DOHH2 (cell line): ENCODE measurements around the gene RGS7.

ENCODE experiments used
- H3F3A ChIP-seq: fragments of 200-600 bp; sonication (generic), shearing (Covaris generic); 2 replicates; pipeline ENCODE4 v1.6.0; 2016; ENCODE audit warnings: antibody characterized with exemption, mild to moderate bottlenecking; ENCODE audit not compliant: control insufficient read depth, insufficient read depth
- H3K27ac ChIP-seq: fragments of 200-600 bp; sonication (generic); 2 replicates; pipeline ENCODE4 v1.5.1; 2014; ENCODE audit warnings: low read depth, mild to moderate bottlenecking, low read length, moderate library complexity
- H3K27me3 ChIP-seq: fragments of 200-600 bp; sonication (generic); 2 replicates; pipeline ENCODE4 v1.6.1; 2014; ENCODE audit warnings: mild to moderate bottlenecking, low read length, mixed read lengths; ENCODE audit not compliant: control insufficient read depth
- H3K36me3 ChIP-seq: fragments of 200-600 bp; sonication (generic); 2 replicates; pipeline ENCODE4 v1.6.1; 2014; ENCODE audit warnings: mild to moderate bottlenecking, low read length, moderate library complexity, mixed read lengths; ENCODE audit not compliant: control insufficient read depth
- H3K4me1 ChIP-seq: fragments of 200-600 bp; sonication (generic); 2 replicates; pipeline ENCODE4 v1.6.1; 2014; ENCODE audit warnings: mild to moderate bottlenecking, low read length, mixed read lengths; ENCODE audit not compliant: control insufficient read depth
- H3K4me2 ChIP-seq: fragments of 200-600 bp; sonication (generic); 2 replicates; pipeline ENCODE4 v1.6.0; 2014; ENCODE audit warnings: mild to moderate bottlenecking, low read length, moderate library complexity
- H3K4me3 ChIP-seq: fragments of 200-600 bp; sonication (generic); 2 replicates; pipeline ENCODE4 v1.5.1; 2014; ENCODE audit warnings: mild to moderate bottlenecking, low read length, mixed read lengths
- H3K79me2 ChIP-seq: fragments of 200-600 bp; sonication (generic); 2 replicates; pipeline ENCODE4 v1.6.1; 2014; ENCODE audit warnings: mild to moderate bottlenecking, low read length, mixed read lengths; ENCODE audit not compliant: control insufficient read depth
- H3K9me2 ChIP-seq: fragments of 200-600 bp; sonication (generic); replicated peaks from 2 replicates; pipeline ENCODE4 v1.6.1; 2014; ENCODE audit warnings: mild to moderate bottlenecking, low read length, mixed read lengths; ENCODE audit not compliant: control insufficient read depth
- H3K9me3 ChIP-seq: fragments of 200-600 bp; sonication (generic); 2 replicates; pipeline ENCODE4 v1.6.1; 2014; ENCODE audit warnings: antibody characterized with exemption, low read length, mixed read lengths; ENCODE audit not compliant: control insufficient read depth, insufficient read depth
- H4K20me1 ChIP-seq: fragments of 200-600 bp; sonication (generic); 2 replicates; pipeline ENCODE4 v1.6.0; 2014; ENCODE audit warnings: low read depth, mild to moderate bottlenecking, antibody characterized with exemption, low read length, moderate library complexity; ENCODE audit not compliant: control insufficient read depth, insufficient read depth
- EZH2phosphoT487 ChIP-seq: fragments of 200-600 bp; sonication (generic); IDR thresholded peaks from 2 replicates; pipeline ENCODE4 v1.6.1; 2017; ENCODE audit warnings: borderline replicate concordance, mild to moderate bottlenecking, antibody characterized with exemption, low read length, moderate library complexity, mixed read lengths
- TF ChIP-seq, protein P1 (sequence below): fragments of 200-600 bp; sonication (generic); IDR thresholded peaks from one replicate; pipeline ENCODE4 v1.5.1; 2014; ENCODE audit warnings: antibody characterized with exemption, mild to moderate bottlenecking, low read depth, low read length; ENCODE audit not compliant: poor library complexity, severe bottlenecking

The RGS7 gene

DNA sequence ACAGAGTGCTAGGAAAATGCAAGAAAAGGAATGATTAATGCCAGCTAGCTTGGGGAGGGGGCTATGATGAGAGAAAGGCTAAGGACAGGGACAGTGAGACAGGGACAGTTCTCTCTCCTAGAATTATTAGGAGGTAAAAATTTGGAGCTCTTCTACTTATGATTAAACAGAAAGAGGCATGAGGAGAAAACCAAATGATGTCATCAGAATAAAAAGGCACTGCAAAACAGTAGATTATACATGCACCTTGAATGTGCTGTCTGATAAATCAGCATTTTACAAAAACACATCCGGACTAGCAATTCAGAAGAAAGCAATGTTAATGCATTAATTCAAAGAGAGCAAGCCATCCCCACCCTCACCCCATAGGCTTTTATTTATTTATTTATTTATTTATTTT is 277.5 kb downstream of the RGS7 start:
- Histone ChIP-seq H3K4me2 (no peak overlapping the region), H3K36me3 (no peaks in the 10 kb centered on the region), H3K9me3 (no peaks in the 10 kb centered on the region), H3K79me2 (no peaks in the 10 kb centered on the region), H3K4me3 (no peak overlapping the region), H3F3A (no peaks in the 10 kb centered on the region), H3K4me1 (no peaks in the 10 kb centered on the region), H3K27ac (no peak overlapping the region), H3K27me3 (no peaks in the 10 kb centered on the region), H4K20me1 (no peaks in the 10 kb centered on the region), H3K9me2 (no peaks in the 10 kb centered on the region)
- no peak for TF ChIP-seq EZH2phosphoT487
- TF ChIP-seq, protein P1, sequence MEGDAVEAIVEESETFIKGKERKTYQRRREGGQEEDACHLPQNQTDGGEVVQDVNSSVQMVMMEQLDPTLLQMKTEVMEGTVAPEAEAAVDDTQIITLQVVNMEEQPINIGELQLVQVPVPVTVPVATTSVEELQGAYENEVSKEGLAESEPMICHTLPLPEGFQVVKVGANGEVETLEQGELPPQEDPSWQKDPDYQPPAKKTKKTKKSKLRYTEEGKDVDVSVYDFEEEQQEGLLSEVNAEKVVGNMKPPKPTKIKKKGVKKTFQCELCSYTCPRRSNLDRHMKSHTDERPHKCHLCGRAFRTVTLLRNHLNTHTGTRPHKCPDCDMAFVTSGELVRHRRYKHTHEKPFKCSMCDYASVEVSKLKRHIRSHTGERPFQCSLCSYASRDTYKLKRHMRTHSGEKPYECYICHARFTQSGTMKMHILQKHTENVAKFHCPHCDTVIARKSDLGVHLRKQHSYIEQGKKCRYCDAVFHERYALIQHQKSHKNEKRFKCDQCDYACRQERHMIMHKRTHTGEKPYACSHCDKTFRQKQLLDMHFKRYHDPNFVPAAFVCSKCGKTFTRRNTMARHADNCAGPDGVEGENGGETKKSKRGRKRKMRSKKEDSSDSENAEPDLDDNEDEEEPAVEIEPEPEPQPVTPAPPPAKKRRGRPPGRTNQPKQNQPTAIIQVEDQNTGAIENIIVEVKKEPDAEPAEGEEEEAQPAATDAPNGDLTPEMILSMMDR: no peak

DNA sequence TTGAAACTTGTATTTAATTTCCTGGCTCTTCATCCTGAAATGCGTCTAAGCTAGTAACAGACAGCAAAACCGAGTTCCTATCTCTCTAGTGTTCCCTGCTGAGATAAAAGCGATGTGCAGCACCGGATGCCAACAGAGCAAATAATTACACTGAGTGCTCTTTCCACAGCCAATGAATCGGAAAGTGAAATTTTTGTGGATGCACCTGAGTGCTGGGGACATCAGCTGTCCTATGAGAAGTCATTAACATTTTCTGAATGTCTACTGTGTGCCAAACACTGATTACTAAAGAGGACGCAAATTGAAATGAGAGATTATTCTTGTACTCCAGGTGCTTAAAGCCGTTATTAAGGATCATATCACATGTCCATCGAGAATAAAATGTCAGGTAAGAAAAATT is 278.0 kb downstream of the RGS7 start:
- no peak for TF ChIP-seq EZH2phosphoT487
- TF ChIP-seq, protein P1: no peak
- Histone ChIP-seq H3K79me2 (no peaks in the 10 kb centered on the region), H3K4me2 (no peak overlapping the region), H3K9me3 (no peaks in the 10 kb centered on the region), H3K9me2 (no peaks in the 10 kb centered on the region), H4K20me1 (no peaks in the 10 kb centered on the region), H3K27ac (no peak overlapping the region), H3K36me3 (no peaks in the 10 kb centered on the region), H3K27me3 (no peaks in the 10 kb centered on the region), H3K4me3 (no peak overlapping the region), H3F3A (no peaks in the 10 kb centered on the region), H3K4me1 (no peaks in the 10 kb centered on the region)

DNA sequence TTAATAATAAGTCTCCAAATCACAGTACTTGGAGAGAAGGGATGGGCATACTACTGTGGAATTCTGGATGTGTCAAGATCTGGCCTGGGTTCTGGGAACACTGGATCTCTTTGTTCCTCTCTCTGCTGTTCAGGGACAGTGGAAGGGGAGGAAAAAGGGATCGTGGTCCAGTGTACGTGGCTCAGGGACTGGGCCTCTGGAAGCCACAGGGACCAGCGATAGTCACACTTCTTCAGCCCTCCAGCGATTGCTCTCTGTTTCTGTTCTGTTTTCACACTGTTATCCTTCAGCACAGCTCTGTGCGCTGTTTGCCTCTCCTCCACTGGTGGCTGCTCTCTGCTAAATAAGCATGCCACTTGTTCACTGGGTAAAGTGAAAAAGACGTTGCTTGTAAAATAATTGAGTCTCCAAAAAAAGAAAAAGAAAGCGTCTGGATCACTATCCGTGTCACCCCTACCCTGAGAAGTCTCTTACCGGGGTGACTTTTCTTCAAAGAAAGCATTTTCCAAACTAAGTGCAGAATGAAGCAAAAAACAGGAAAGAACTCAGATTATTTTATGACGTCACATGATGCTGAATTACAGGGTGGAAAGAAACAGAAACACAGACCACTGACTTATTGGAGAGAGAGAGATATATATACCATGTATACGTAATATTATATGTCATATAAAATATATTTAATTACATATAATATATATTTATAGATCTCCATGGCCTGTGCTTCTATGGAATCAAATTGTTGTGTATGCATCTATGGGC is 279.4 kb downstream of the RGS7 start:
- no peak overlapping the region for H3K27ac ChIP-seq
- H3K4me2 ChIP-seq: no peak overlapping the region
- TF ChIP-seq, protein P1: no peak
- TF ChIP-seq EZH2phosphoT487: no peak
- no peaks in the 10 kb centered on the region for H3K36me3 ChIP-seq
- no peaks in the 10 kb centered on the region for H3K4me1 ChIP-seq
- no peaks in the 10 kb centered on the region for H3K9me3 ChIP-seq
- no peak overlapping the region for H3K4me3 ChIP-seq
- no peaks in the 10 kb centered on the region for H3K79me2 ChIP-seq
- H3K9me2 ChIP-seq: no peaks in the 10 kb centered on the region
- H4K20me1 ChIP-seq: no peaks in the 10 kb centered on the region
- no peaks in the 10 kb centered on the region for H3K27me3 ChIP-seq
- H3F3A ChIP-seq: no peaks in the 10 kb centered on the region
